Loucy (cell line): Measurements from ENCODE around the gene E2F8.
"Not testable (repeated sequence)": the region's sequence is repeated elsewhere in the genome, so short reads cannot be mapped to it uniquely, and the experiment has no call there.

ENCODE experiments used
- EZH2phosphoT487 ChIP-seq: fragments of 200-600 bp; IDR thresholded peaks from 2 replicates; pipeline ENCODE4 v1.6.1; 2018; ENCODE audit warnings: antibody characterized with exemption, mild to moderate bottlenecking, moderate library complexity, borderline replicate concordance
- TF ChIP-seq, protein P1 (sequence below): fragments of 200-600 bp; sonication (generic); conservative IDR thresholded peaks from 2 replicates; pipeline ENCODE4 v1.5.1; 2014; ENCODE audit warnings: mild to moderate bottlenecking, antibody characterized with exemption, low read length

DNA sequence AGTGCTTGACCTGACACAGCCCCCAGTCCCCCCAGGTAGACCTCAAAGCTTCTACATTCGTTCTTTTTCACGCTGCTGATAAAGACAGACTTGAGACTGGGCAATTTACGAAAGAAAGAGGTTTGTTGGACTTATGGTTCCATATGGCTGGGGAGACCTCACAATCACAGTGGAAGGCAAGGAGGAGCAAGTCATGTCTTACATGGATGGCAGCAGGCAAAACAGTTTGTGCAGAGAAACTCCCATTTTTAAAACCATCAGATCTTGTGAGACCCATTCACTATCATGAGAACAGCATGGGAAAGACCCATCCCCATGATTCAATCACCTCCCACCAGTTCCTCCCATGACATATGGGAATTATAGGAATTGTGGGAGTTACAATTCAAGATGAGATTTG, 13.7 kb upstream of the E2F8 start:
- TF ChIP-seq, protein P1, sequence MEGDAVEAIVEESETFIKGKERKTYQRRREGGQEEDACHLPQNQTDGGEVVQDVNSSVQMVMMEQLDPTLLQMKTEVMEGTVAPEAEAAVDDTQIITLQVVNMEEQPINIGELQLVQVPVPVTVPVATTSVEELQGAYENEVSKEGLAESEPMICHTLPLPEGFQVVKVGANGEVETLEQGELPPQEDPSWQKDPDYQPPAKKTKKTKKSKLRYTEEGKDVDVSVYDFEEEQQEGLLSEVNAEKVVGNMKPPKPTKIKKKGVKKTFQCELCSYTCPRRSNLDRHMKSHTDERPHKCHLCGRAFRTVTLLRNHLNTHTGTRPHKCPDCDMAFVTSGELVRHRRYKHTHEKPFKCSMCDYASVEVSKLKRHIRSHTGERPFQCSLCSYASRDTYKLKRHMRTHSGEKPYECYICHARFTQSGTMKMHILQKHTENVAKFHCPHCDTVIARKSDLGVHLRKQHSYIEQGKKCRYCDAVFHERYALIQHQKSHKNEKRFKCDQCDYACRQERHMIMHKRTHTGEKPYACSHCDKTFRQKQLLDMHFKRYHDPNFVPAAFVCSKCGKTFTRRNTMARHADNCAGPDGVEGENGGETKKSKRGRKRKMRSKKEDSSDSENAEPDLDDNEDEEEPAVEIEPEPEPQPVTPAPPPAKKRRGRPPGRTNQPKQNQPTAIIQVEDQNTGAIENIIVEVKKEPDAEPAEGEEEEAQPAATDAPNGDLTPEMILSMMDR, result not testable (repeated sequence)
- not testable (repeated sequence) for TF ChIP-seq EZH2phosphoT487
